ENCODE results near the gene IL6. TPM values are rescaled to one million over a fixed set of nuclear protein-coding genes. Genes with fewer than 3 reads are reported as not detected.
"Not testable (repeated sequence)": the region's sequence is repeated elsewhere in the genome, so short reads cannot be mapped to it uniquely, and the experiment has no call there.

IL6 gene
- total and polyA plus RNA-seq, 7 donors, result 2.1 to 43.3 (median 9.7) TPM; not detected in 1

GRCh38 chr7:22771194-22771871, 44.3 kb downstream of the IL6 start:
- Histone ChIP-seq H3K4me3 (no peak overlapping the region), H3K9me3 (no peaks in the 10 kb centered on the region), H3K4me1 (no peaks in the 10 kb centered on the region), H3K27me3 (no peaks in the 10 kb centered on the region), H3K27ac (no peak overlapping the region), H3K36me3 (no peaks in the 10 kb centered on the region)
- WGBS, 2 donors, result 91 to 93% methylated on average over 1 of the region's 1 CpG
- no peak for DNase-seq
- no peak for TF ChIP-seq EP300 (IDR thresholded peaks at IDR 0.05)
- TF ChIP-seq CTCF (IDR thresholded peaks at IDR 0.05), result no peak
- TF ChIP-seq POLR2AphosphoS5 (IDR thresholded peaks at IDR 0.05), result no peak
- no peak for TF ChIP-seq POLR2A (IDR thresholded peaks at IDR 0.05)
- intact Hi-C loops (cut with DNase I), result no loop called here

GRCh38 chr7:22771872-22772228, 44.9 kb downstream of the IL6 start:
- H3K36me3 ChIP-seq, result no peaks in the 10 kb centered on the region
- TF ChIP-seq POLR2AphosphoS5 (IDR thresholded peaks at IDR 0.05), result no peak
- TF ChIP-seq EP300 (IDR thresholded peaks at IDR 0.05), result no peak
- TF ChIP-seq CTCF (IDR thresholded peaks at IDR 0.05), result no peak
- no peak for TF ChIP-seq POLR2A (IDR thresholded peaks at IDR 0.05)
- no peak overlapping the region for H3K4me3 ChIP-seq
- no peaks in the 10 kb centered on the region for H3K9me3 ChIP-seq
- 72 to 85% methylated on average over 4 of the region's 4 CpGs for WGBS, 2 donors
- H3K27ac ChIP-seq, result no peak overlapping the region
- no peak for DNase-seq
- H3K27me3 ChIP-seq, result no peaks in the 10 kb centered on the region
- H3K4me1 ChIP-seq, result no peaks in the 10 kb centered on the region
- intact Hi-C loops (cut with DNase I), result no loop called here

- H3K36me3 ChIP-seq, result no peaks in the 10 kb centered on the region
- TF ChIP-seq POLR2A (IDR thresholded peaks at IDR 0.05), result no peak
- DNase-seq, result no peak
- H3K4me3 ChIP-seq, result no peak overlapping the region
- no peaks in the 10 kb centered on the region for H3K4me1 ChIP-seq
- H3K27ac ChIP-seq, result no peak overlapping the region
- H3K27me3 ChIP-seq, result no peaks in the 10 kb centered on the region
- H3K9me3 ChIP-seq, result no peaks in the 10 kb centered on the region
- WGBS, 2 donors, result 57 to 63% methylated on average over 4 of the region's 4 CpGs
- intact Hi-C loops (cut with DNase I), result no loop called here
Measured at GRCh38 chr7:22772885-22773284, 45.9 kb downstream of the IL6 start.

GRCh38 chr7:22776964-22777363, 50.0 kb downstream of the IL6 start:
- DNase-seq, result no peak
- Histone ChIP-seq H3K27me3 (no peaks in the 10 kb centered on the region), H3K4me1 (peaks cover 0 to 3% (median 0%) of the 10 kb centered on the region in 4 donors), H3K4me3 (no peak overlapping the region), H3K27ac (no peak overlapping the region), H3K36me3 (no peaks in the 10 kb centered on the region), H3K9me3 (no peaks in the 10 kb centered on the region)
- intact Hi-C loops (cut with DNase I), result no loop called here
- 62 to 80% methylated on average over 4 of the region's 4 CpGs for WGBS, 2 donors
- no peak for TF ChIP-seq POLR2A (IDR thresholded peaks at IDR 0.05)
- no peak for TF ChIP-seq POLR2AphosphoS5 (IDR thresholded peaks at IDR 0.05)
- TF ChIP-seq EP300 (IDR thresholded peaks at IDR 0.05), result no peak
- no peak for TF ChIP-seq CTCF (IDR thresholded peaks at IDR 0.05)

- not testable (repeated sequence) for DNase-seq, H3K9me3 ChIP-seq, H3K36me3 ChIP-seq, H3K4me1 ChIP-seq, H3K27ac ChIP-seq, H3K27me3 ChIP-seq, H3K4me3 ChIP-seq
- WGBS, 2 donors, result 58 to 82% methylated on average over 4 of the region's 4 CpGs
- intact Hi-C loops (cut with DNase I), result loop anchor here (5.0 to 10.0 kb wide), 2 partner anchors 53 to 275 kb away; partner anchors contain the start of gene IL6
Measured at GRCh38 chr7:22779730-22780323, 52.8 kb downstream of the IL6 start.

Measured in sigmoid colon (tissue), 7 donors.